PC-9 (cell line): Measurements from ENCODE around the gene CXCL1. TPM values are rescaled to one million over a fixed set of nuclear protein-coding genes. Genes with fewer than 3 reads are reported as not detected.

ENCODE experiments used
- BruUV-seq: library from RNA; stranded (reverse); fragments of 400-500 nt; replicated peaks from 2 replicates; lab custom pipeline; 2021; lab: Mats Ljungman, UMichigan
- CTCF ChIA-PET: fragments of 300-600 bp; sonication (Branson Sonifier 250); formaldehyde crosslinking; loops from one replicate; lab custom pipeline; 2022; ENCODE audit warnings: antibody characterized with exemption; lab: Charles Lee
- POLR2A ChIA-PET: fragments of 300-600 bp; sonication (Branson Sonifier 250); formaldehyde crosslinking; loops from one replicate; lab custom pipeline; 2022; ENCODE audit warnings: antibody characterized with exemption; ENCODE audit not compliant: unreplicated experiment; lab: Charles Lee
- DNase-seq, 2 experiments: peaks; one replicate each; pipeline versions ENCODE4 v3.0.0 to v3.0.0-alpha.2; 2015 to 2022; ENCODE audit warnings: mixed read lengths in 1 of 2
- H2AFZ ChIP-seq: fragments of 200-600 bp; sonication (generic); 2 replicates; pipeline ENCODE4 v1.8.1; 2017; ENCODE audit warnings: antibody characterized with exemption
- H3F3A ChIP-seq: fragments of 200-600 bp; sonication (generic); 2 replicates; pipeline ENCODE4 v1.8.1; 2017; ENCODE audit warnings: antibody characterized with exemption, mild to moderate bottlenecking, low read depth; ENCODE audit not compliant: insufficient read depth
- H3K27ac ChIP-seq: fragments of 200-600 bp; sonication (generic); 2 replicates; pipeline ENCODE4 v1.6.1; 2016; ENCODE audit warnings: mixed run types
- H3K27me3 ChIP-seq: fragments of 200-600 bp; sonication (generic); 2 replicates; pipeline ENCODE4 v1.6.1; 2016; ENCODE audit warnings: low read depth, mixed run types; ENCODE audit not compliant: insufficient read depth
- H3K36me3 ChIP-seq: fragments of 200-600 bp; sonication (generic); 2 replicates; pipeline ENCODE4 v1.6.1; 2016; ENCODE audit warnings: low read depth, mixed run types
- H3K4me1 ChIP-seq: fragments of 200-600 bp; sonication (generic); replicated peaks from 2 replicates; pipeline ENCODE4 v1.6.1; 2016; ENCODE audit warnings: mixed run types; ENCODE audit not compliant: insufficient read depth
- H3K4me2 ChIP-seq: fragments of 200-600 bp; sonication (generic); 2 replicates; pipeline ENCODE4 v1.6.1; 2017; ENCODE audit warnings: mixed run types
- H3K4me3 ChIP-seq: fragments of 200-600 bp; sonication (generic); 2 replicates; pipeline ENCODE4 v1.6.1; 2016; ENCODE audit warnings: mixed run types
- H3K79me2 ChIP-seq: fragments of 200-600 bp; sonication (generic); 2 replicates; pipeline ENCODE4 v1.6.1; 2017; ENCODE audit warnings: low read depth, mixed run types
- H3K9me2 ChIP-seq: fragments of 200-600 bp; sonication (generic); 2 replicates; pipeline ENCODE4 v1.8.1; 2017; ENCODE audit warnings: mild to moderate bottlenecking; ENCODE audit not compliant: insufficient read depth
- H3K9me3 ChIP-seq: fragments of 200-600 bp; sonication (generic); 2 replicates; pipeline ENCODE4 v1.8.1; 2016; ENCODE audit warnings: low read depth; ENCODE audit not compliant: insufficient read depth
- H4K20me1 ChIP-seq: fragments of 200-600 bp; sonication (generic); 2 replicates; pipeline ENCODE4 v1.8.1; 2017; ENCODE audit not compliant: insufficient read depth
- EZH2 ChIP-seq: fragments of 200-600 bp; sonication (generic); IDR thresholded peaks from 2 replicates; pipeline ENCODE4 v1.8.0; 2017; ENCODE audit warnings: antibody characterized with exemption, low read depth
- intact Hi-C: fragments of 100-400 bp; cut with micrococcal nuclease; formaldehyde crosslinking; loops from one replicate; pipeline ENCODE4 v1.10.0; 2022; ENCODE audit not compliant: unreplicated experiment
- total RNA-seq: library from RNA; stranded (reverse); gene quantifications from 2 replicates; pipeline ENCODE4 v1.2.3, GENCODE V29; 2021
- TF ChIP-seq, protein P1 (sequence below): fragments of 200-600 bp; sonication (generic); conservative IDR thresholded peaks from 2 replicates; pipeline ENCODE4 v1.6.1; 2017; ENCODE audit warnings: mixed run types, antibody characterized with exemption, mild to moderate bottlenecking, moderate library complexity

The CXCL1 gene
- total RNA-seq, 1 experiment from 2014 or later, result 0.33 TPM

GRCh38 chr4:73918058-73918457, 48.9 kb downstream of the CXCL1 start:
- Histone ChIP-seq H3K4me2 (no peak overlapping the region), H3K9me2 (no peaks in the 10 kb centered on the region), H4K20me1 (no peaks in the 10 kb centered on the region), H3F3A (no peaks in the 10 kb centered on the region), H3K79me2 (no peaks in the 10 kb centered on the region), H3K36me3 (no peaks in the 10 kb centered on the region), H3K9me3 (no peaks in the 10 kb centered on the region), H3K27me3 (no peaks in the 10 kb centered on the region), H2AFZ (no peak overlapping the region), H3K27ac (no peak overlapping the region), H3K4me1 (peaks cover 14% of the 10 kb centered on the region; the same call in 1 of the 2 replicates), H3K4me3 (no peak overlapping the region)
- TF ChIP-seq, protein P1, sequence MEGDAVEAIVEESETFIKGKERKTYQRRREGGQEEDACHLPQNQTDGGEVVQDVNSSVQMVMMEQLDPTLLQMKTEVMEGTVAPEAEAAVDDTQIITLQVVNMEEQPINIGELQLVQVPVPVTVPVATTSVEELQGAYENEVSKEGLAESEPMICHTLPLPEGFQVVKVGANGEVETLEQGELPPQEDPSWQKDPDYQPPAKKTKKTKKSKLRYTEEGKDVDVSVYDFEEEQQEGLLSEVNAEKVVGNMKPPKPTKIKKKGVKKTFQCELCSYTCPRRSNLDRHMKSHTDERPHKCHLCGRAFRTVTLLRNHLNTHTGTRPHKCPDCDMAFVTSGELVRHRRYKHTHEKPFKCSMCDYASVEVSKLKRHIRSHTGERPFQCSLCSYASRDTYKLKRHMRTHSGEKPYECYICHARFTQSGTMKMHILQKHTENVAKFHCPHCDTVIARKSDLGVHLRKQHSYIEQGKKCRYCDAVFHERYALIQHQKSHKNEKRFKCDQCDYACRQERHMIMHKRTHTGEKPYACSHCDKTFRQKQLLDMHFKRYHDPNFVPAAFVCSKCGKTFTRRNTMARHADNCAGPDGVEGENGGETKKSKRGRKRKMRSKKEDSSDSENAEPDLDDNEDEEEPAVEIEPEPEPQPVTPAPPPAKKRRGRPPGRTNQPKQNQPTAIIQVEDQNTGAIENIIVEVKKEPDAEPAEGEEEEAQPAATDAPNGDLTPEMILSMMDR, result no peak
- TF ChIP-seq EZH2, result no peak
- no peak for DNase-seq
- no TSS peak for BruUV-seq
- intact Hi-C loops, result no loop called here
- CTCF ChIA-PET, result no interaction called here
- POLR2A ChIA-PET, result no interaction called here

- no peaks in the 10 kb centered on the region for H3F3A ChIP-seq
- H3K36me3 ChIP-seq, result no peaks in the 10 kb centered on the region
- no peak for DNase-seq
- H3K4me3 ChIP-seq, result no peak overlapping the region
- H3K4me2 ChIP-seq, result no peak overlapping the region
- no peaks in the 10 kb centered on the region for H4K20me1 ChIP-seq
- H3K79me2 ChIP-seq, result no peaks in the 10 kb centered on the region
- no peaks in the 10 kb centered on the region for H3K9me2 ChIP-seq
- POLR2A ChIA-PET, result no interaction called here
- H2AFZ ChIP-seq, result no peak overlapping the region
- H3K27me3 ChIP-seq, result no peaks in the 10 kb centered on the region
- peaks cover 14% of the 10 kb centered on the region; the same call in 1 of the 2 replicates for H3K4me1 ChIP-seq
- no peaks in the 10 kb centered on the region for H3K9me3 ChIP-seq
- TF ChIP-seq EZH2, result no peak
- TF ChIP-seq, protein P1, result no peak
- BruUV-seq, result no TSS peak
- intact Hi-C loops, result loop anchor here (5.0 to 10.0 kb wide), 4 partner anchors 118 to 325 kb away; partner anchors contain the start of gene CXCL3
- CTCF ChIA-PET, result no interaction called here
- H3K27ac ChIP-seq, result no peak overlapping the region
Observed at GRCh38 chr4:73919691-73920090, 50.5 kb downstream of the CXCL1 start.

Other genes with a start within 250 kb of the CXCL1 start
- 0.40 and 0.59 TPM in 2 replicates for gene RASSF6, start 249.0 kb upstream of the CXCL1 start, total RNA-seq
- gene CXCL8, start 128.8 kb upstream of the CXCL1 start, total RNA-seq, result 0.35 and 0.38 TPM in 2 replicates
- not detected in 2 replicates for gene CXCL6, start 32.7 kb upstream of the CXCL1 start, total RNA-seq
- gene PF4V1, start 16.1 kb upstream of the CXCL1 start, total RNA-seq, result not detected in 2 replicates
- gene PF4, start 112.6 kb downstream of the CXCL1 start, total RNA-seq, result not detected in 2 replicates
- gene PPBP, start 118.8 kb downstream of the CXCL1 start, total RNA-seq, result not detected in 2 replicates
- gene CXCL5, start 129.3 kb downstream of the CXCL1 start, total RNA-seq, result not detected in 2 replicates
- gene CXCL3, start 169.3 kb downstream of the CXCL1 start, total RNA-seq, result not detected in 2 replicates
- gene CXCL2, start 229.8 kb downstream of the CXCL1 start, total RNA-seq, result 1.6 and 1.7 TPM in 2 replicates